Hematopoietic multipotent progenitor cell treated with erythropoietin and hydrocortisone succinate and interleukin-3 and kit ligand, for 6 days (in vitro differentiated cells): ENCODE data around the gene MMAA.
A peak's percentile ranks its signal among the peaks of the same experiment; 100 is the strongest.
"Not testable (repeated sequence)": the region's sequence is repeated elsewhere in the genome, so short reads cannot be mapped to it uniquely, and the experiment has no call there.

ENCODE experiments used
- DNase-seq: peaks from one replicate; pipeline ENCODE4 v3.0.0-alpha.2; 2015

The MMAA gene

GRCh38 chr4:145618932-145619638, at the start of gene MMAA:
Gene MMAA, plus strand, starts transcription at chr4:145619385. Its CDS starts 19,755 bp downstream, at chr4:145639140.
- peak; percentile 96 for DNase-seq

GRCh38 chr4:145574546-145574945, 44.6 kb upstream of the MMAA start:
- not testable (repeated sequence) for DNase-seq

- no peak for DNase-seq
Observed at GRCh38 chr4:145580906-145581305, 38.3 kb upstream of the MMAA start.

GRCh38 chr4:145583191-145584055, 35.8 kb upstream of the MMAA start:
- no peak for DNase-seq

- DNase-seq = no peak
Observed at GRCh38 chr4:145587088-145587754, 32.0 kb upstream of the MMAA start.

GRCh38 chr4:145589381-145589780, 29.8 kb upstream of the MMAA start:
- DNase-seq = not testable (repeated sequence)

- DNase-seq = no peak
Observed at GRCh38 chr4:145589916-145590702, 29.1 kb upstream of the MMAA start.

GRCh38 chr4:145602129-145602760, 16.9 kb upstream of the MMAA start:
- no peak for DNase-seq

GRCh38 chr4:145605941-145606340, 13.2 kb upstream of the MMAA start:
- no peak for DNase-seq

GRCh38 chr4:145609481-145610427, 9.4 kb upstream of the MMAA start:
- DNase-seq = peak; percentile 81

GRCh38 chr4:145613566-145614232, 5.5 kb upstream of the MMAA start:
- DNase-seq = peak; percentile 42

- DNase-seq = no peak
Observed at GRCh38 chr4:145614233-145614610, 5.0 kb upstream of the MMAA start.

- peak; percentile 45 for DNase-seq
Observed at GRCh38 chr4:145618210-145618931, 814 bp upstream of the MMAA start.

- DNase-seq = peak; percentile 73
Observed at GRCh38 chr4:145619639-145619996, 433 bp downstream of the MMAA start.

GRCh38 chr4:145622067-145622466, 2.9 kb downstream of the MMAA start:
- DNase-seq = not testable (repeated sequence)

- DNase-seq = peak; percentile 27
Observed at GRCh38 chr4:145623831-145624230, 4.6 kb downstream of the MMAA start.

GRCh38 chr4:145625677-145626622, 6.8 kb downstream of the MMAA start:
- DNase-seq = no peak

- no peak for DNase-seq
Observed at GRCh38 chr4:145626623-145626982, 7.4 kb downstream of the MMAA start.

GRCh38 chr4:145635117-145635516, 15.9 kb downstream of the MMAA start:
- DNase-seq = no peak
